ENCODE data around the gene ZNF438. TPM values are rescaled to one million over a fixed set of nuclear protein-coding genes. Genes with fewer than 3 reads are reported as not detected.

The ZNF438 gene
- total and polyA plus RNA-seq, 4 donors = 7.8 to 19.2 (median 10.2) TPM

- H3K27ac ChIP-seq (ENCODE audit: low read depth in 1 of 2, low read length in 1 of 2) = no peak overlapping the region
- no peak for TF ChIP-seq CTCF (IDR thresholded peaks at IDR 0.05; ENCODE audit: control extremely low read depth, extremely low read depth)
- no peak overlapping the region for H3K9ac ChIP-seq (ENCODE audit: insufficient read depth in 1 of 2, low read length in 2 of 2)
- H3K4me1 ChIP-seq (ENCODE audit: control insufficient read depth in 5 of 5, insufficient read depth in 5 of 5, low read length in 5 of 5) = peaks cover 0 to 15% (median 13%) of the 10 kb centered on the region in 5 donors
- H3K27me3 ChIP-seq (ENCODE audit: control insufficient read depth in 3 of 3, insufficient read depth in 3 of 3, low read length in 2 of 3) = no peaks in the 10 kb centered on the region
- no peaks in the 10 kb centered on the region for H3K9me3 ChIP-seq (ENCODE audit: control insufficient read depth in 4 of 4, insufficient read depth in 3 of 4, low read length in 3 of 4)
- H3K36me3 ChIP-seq (ENCODE audit: control insufficient read depth in 4 of 4, insufficient read depth in 4 of 4, low read length in 4 of 4) = no peaks in the 10 kb centered on the region
- DNase-seq = no peak
- 84 to 89% methylated on average over 4 of the region's 4 CpGs for WGBS, 2 donors
- no peak for ATAC-seq (ENCODE audit: insufficient read depth, low FRiP score)
- H3K4me3 ChIP-seq = no peak overlapping the region
These were observed 197.5 kb downstream of the ZNF438 start for GRCh38 chr10:30834153-30834552.

DNA sequence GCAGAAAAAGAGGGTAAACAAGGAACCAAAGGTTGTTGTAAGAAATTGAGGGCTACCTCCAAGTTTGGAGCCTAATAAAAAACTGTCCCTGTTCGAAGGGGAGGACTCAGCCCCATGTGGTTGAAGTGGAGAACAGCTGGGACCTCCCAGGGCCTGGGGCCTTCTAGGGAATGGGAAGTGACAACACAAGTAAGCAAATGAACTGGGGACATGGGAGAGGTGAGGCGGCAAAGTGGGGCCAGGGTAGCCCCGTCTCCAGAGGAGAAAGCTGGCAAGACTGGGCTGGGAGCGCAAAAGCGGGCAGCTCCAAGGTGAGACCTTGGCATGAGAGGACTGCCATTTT lies 198.1 kb downstream of the ZNF438 start:
- Histone ChIP-seq H3K4me1 (ENCODE audit: control insufficient read depth in 5 of 5, insufficient read depth in 5 of 5, low read length in 5 of 5) (peaks cover 0 to 17% (median 15%) of the 10 kb centered on the region in 5 donors), H3K36me3 (ENCODE audit: control insufficient read depth in 4 of 4, insufficient read depth in 4 of 4, low read length in 4 of 4) (no peaks in the 10 kb centered on the region), H3K27me3 (ENCODE audit: control insufficient read depth in 3 of 3, insufficient read depth in 3 of 3, low read length in 2 of 3) (no peaks in the 10 kb centered on the region), H3K9ac (ENCODE audit: insufficient read depth in 1 of 2, low read length in 2 of 2) (no peak overlapping the region), H3K27ac (ENCODE audit: low read depth in 1 of 2, low read length in 1 of 2) (no peak overlapping the region), H3K4me3 (no peak overlapping the region), H3K9me3 (ENCODE audit: control insufficient read depth in 4 of 4, insufficient read depth in 3 of 4, low read length in 3 of 4) (no peaks in the 10 kb centered on the region)
- TF ChIP-seq CTCF (IDR thresholded peaks at IDR 0.05; ENCODE audit: control extremely low read depth, extremely low read depth) = no peak
- 87 to 91% methylated on average over 5 of the region's 5 CpGs for WGBS, 2 donors
- DNase-seq (no peak), ATAC-seq (ENCODE audit: insufficient read depth, low FRiP score) (no peak)

GRCh38 chr10:30832749-30833627 lies 198.7 kb downstream of the ZNF438 start:
- ATAC-seq (ENCODE audit: insufficient read depth, low FRiP score) (no peak), DNase-seq (peak; percentile 70 to 77 (median 74))

More at GRCh38 chr10:30832749-30833627, 198.7 kb downstream of the ZNF438 start:
- Histone ChIP-seq H3K27ac (ENCODE audit: low read depth in 1 of 2, low read length in 1 of 2) (no peak overlapping the region), H3K9me3 (ENCODE audit: control insufficient read depth in 4 of 4, insufficient read depth in 3 of 4, low read length in 3 of 4) (no peaks in the 10 kb centered on the region), H3K9ac (ENCODE audit: insufficient read depth in 1 of 2, low read length in 2 of 2) (no peak overlapping the region), H3K4me1 (ENCODE audit: control insufficient read depth in 5 of 5, insufficient read depth in 5 of 5, low read length in 5 of 5) (peaks cover 0 to 23% (median 15%) of the 10 kb centered on the region in 5 donors), H3K4me3 (no peak overlapping the region), H3K27me3 (ENCODE audit: control insufficient read depth in 3 of 3, insufficient read depth in 3 of 3, low read length in 2 of 3) (no peaks in the 10 kb centered on the region), H3K36me3 (ENCODE audit: control insufficient read depth in 4 of 4, insufficient read depth in 4 of 4, low read length in 4 of 4) (no peaks in the 10 kb centered on the region)
- no peak for TF ChIP-seq CTCF (IDR thresholded peaks at IDR 0.05; ENCODE audit: control extremely low read depth, extremely low read depth)
- WGBS, 2 donors = 62 to 65% methylated on average over 13 of the region's 13 CpGs

Data from lung (tissue), 12 donors.